Activated CD4-positive, alpha-beta memory T cell treated with anti-CD3 and anti-CD28 coated beads, Interleukin-2, amount 10 ng/mL, durations not matched to agents 7 days and 5 days (primary cell): ENCODE data around the gene CARM1. TPM values are rescaled to one million over a fixed set of nuclear protein-coding genes. Genes with fewer than 3 reads are reported as not detected.
A peak's percentile ranks its signal among the peaks of the same experiment; 100 is the strongest.

Experiments
- CTCF ChIA-PET: fragments of 350-600 bp; sonication (Branson Sonifier 250); formaldehyde crosslinking; loops from one replicate; lab custom pipeline; 2021; ENCODE audit warnings: antibody characterized with exemption, inconsistent platforms; lab: Charles Lee
- POLR2A ChIA-PET: fragments of 350-600 bp; sonication (Branson Sonifier 250); formaldehyde crosslinking; loops from one replicate; lab custom pipeline; 2021; ENCODE audit warnings: antibody characterized with exemption; lab: Charles Lee
- DNase-seq: peaks from one replicate; pipeline ENCODE4 v3.0.0-alpha.2; 2020
- H3K27ac Mint-ChIP-seq: one replicate; pipeline ENCODE4 v1.8.0; 2021; ENCODE audit warnings: mild to moderate bottlenecking, mixed read lengths
- H3K27me3 Mint-ChIP-seq: one replicate; pipeline ENCODE4 v1.8.0; 2021; ENCODE audit warnings: mixed read lengths
- H3K36me3 Mint-ChIP-seq: one replicate; pipeline ENCODE4 v1.8.0; 2021; ENCODE audit warnings: low read depth, mixed read lengths
- H3K4me1 Mint-ChIP-seq: one replicate; pipeline ENCODE4 v1.8.0; 2021; ENCODE audit warnings: mixed read lengths
- H3K4me3 Mint-ChIP-seq: one replicate; pipeline ENCODE4 v1.8.0; 2021; ENCODE audit warnings: mild to moderate bottlenecking, mixed read lengths
- H3K9me3 Mint-ChIP-seq: one replicate; pipeline ENCODE4 v1.8.0; 2021; ENCODE audit warnings: mixed read lengths
- total RNA-seq, 2 experiments: library from RNA; stranded (reverse); gene quantifications; one replicate each; pipeline ENCODE4 v1.2.3, GENCODE V29; 2021

Gene CARM1
- total RNA-seq, 2 experiments from 2014 or later, result 39.3 to 40.2 TPM

GRCh38 chr19:10919352-10920287 lies 48.3 kb downstream of the CARM1 start:
- H3K9me3 Mint-ChIP-seq, result no peaks in the 10 kb centered on the region
- no peaks in the 10 kb centered on the region for H3K27me3 Mint-ChIP-seq
- DNase-seq, result no peak
- H3K4me1 Mint-ChIP-seq, result no peaks in the 10 kb centered on the region
- no peak overlapping the region for H3K27ac Mint-ChIP-seq
- POLR2A ChIA-PET, result no interaction called here
- H3K36me3 Mint-ChIP-seq, result peaks cover 2% of the 10 kb centered on the region
- H3K4me3 Mint-ChIP-seq, result no peak overlapping the region
- CTCF ChIA-PET, result no interaction called here

GRCh38 chr19:10920288-10920655 lies 48.9 kb downstream of the CARM1 start:
- Mint-ChIP-seq H3K4me3 (no peak overlapping the region), H3K4me1 (no peaks in the 10 kb centered on the region), H3K9me3 (no peaks in the 10 kb centered on the region), H3K27ac (no peak overlapping the region), H3K36me3 (peaks cover 4% of the 10 kb centered on the region), H3K27me3 (no peaks in the 10 kb centered on the region)
- ChIA-PET POLR2A (no interaction called here), CTCF (no interaction called here)
- no peak for DNase-seq

GRCh38 chr19:10920781-10921180 lies 49.4 kb downstream of the CARM1 start:
- H3K27ac Mint-ChIP-seq, result no peak overlapping the region
- no peaks in the 10 kb centered on the region for H3K9me3 Mint-ChIP-seq
- ChIA-PET CTCF (no interaction called here), POLR2A (no interaction called here)
- no peak overlapping the region for H3K4me3 Mint-ChIP-seq
- H3K27me3 Mint-ChIP-seq, result no peaks in the 10 kb centered on the region
- peaks cover 7% of the 10 kb centered on the region for H3K36me3 Mint-ChIP-seq
- DNase-seq, result no peak
- H3K4me1 Mint-ChIP-seq, result no peaks in the 10 kb centered on the region

- ChIA-PET CTCF (no interaction called here), POLR2A (no interaction called here)
- Mint-ChIP-seq H3K27ac (no peak overlapping the region), H3K27me3 (no peaks in the 10 kb centered on the region), H3K4me3 (no peak overlapping the region), H3K4me1 (no peaks in the 10 kb centered on the region), H3K9me3 (no peaks in the 10 kb centered on the region), H3K36me3 (peaks cover 7% of the 10 kb centered on the region)
- no peak for DNase-seq
Observed at GRCh38 chr19:10921199-10921909, 50.0 kb downstream of the CARM1 start.

GRCh38 chr19:10921910-10922637 lies 50.7 kb downstream of the CARM1 start:
- ChIA-PET CTCF (no interaction called here), POLR2A (no interaction called here)
- no peak for DNase-seq
- Mint-ChIP-seq H3K9me3 (no peaks in the 10 kb centered on the region), H3K36me3 (peaks cover 7% of the 10 kb centered on the region), H3K4me3 (no peak overlapping the region), H3K4me1 (peaks cover under 1% of the 10 kb centered on the region), H3K27ac (no peak overlapping the region), H3K27me3 (no peaks in the 10 kb centered on the region)

- peaks cover 7% of the 10 kb centered on the region for H3K36me3 Mint-ChIP-seq
- no peaks in the 10 kb centered on the region for H3K27me3 Mint-ChIP-seq
- POLR2A ChIA-PET, result no interaction called here
- no peaks in the 10 kb centered on the region for H3K9me3 Mint-ChIP-seq
- H3K4me1 Mint-ChIP-seq, result peaks cover 6% of the 10 kb centered on the region
- H3K4me3 Mint-ChIP-seq, result no peak overlapping the region
- CTCF ChIA-PET, result no interaction called here
- DNase-seq, result no peak
- no peak overlapping the region for H3K27ac Mint-ChIP-seq
Observed at GRCh38 chr19:10922638-10923014, 51.3 kb downstream of the CARM1 start.

- no peak for DNase-seq
- CTCF ChIA-PET, result no interaction called here
- Mint-ChIP-seq H3K36me3 (peaks cover 7% of the 10 kb centered on the region), H3K27me3 (no peaks in the 10 kb centered on the region), H3K9me3 (no peaks in the 10 kb centered on the region), H3K4me3 (no peak overlapping the region), H3K4me1 (peaks cover 12% of the 10 kb centered on the region), H3K27ac (no peak overlapping the region)
- POLR2A ChIA-PET, result no interaction called here
Observed at GRCh38 chr19:10923260-10924112, 52.1 kb downstream of the CARM1 start.

GRCh38 chr19:10924597-10924996 lies 53.2 kb downstream of the CARM1 start:
- H3K36me3 Mint-ChIP-seq, result peaks cover 11% of the 10 kb centered on the region
- peaks cover 17% of the 10 kb centered on the region for H3K4me1 Mint-ChIP-seq
- H3K9me3 Mint-ChIP-seq, result no peaks in the 10 kb centered on the region
- H3K27me3 Mint-ChIP-seq, result no peaks in the 10 kb centered on the region
- no peak overlapping the region for H3K27ac Mint-ChIP-seq
- H3K4me3 Mint-ChIP-seq, result no peak overlapping the region
- ChIA-PET CTCF (no interaction called here), POLR2A (no interaction called here)
- DNase-seq, result no peak

- no peaks in the 10 kb centered on the region for H3K9me3 Mint-ChIP-seq
- peaks cover 32% of the 10 kb centered on the region for H3K4me1 Mint-ChIP-seq
- ChIA-PET CTCF (interaction anchor here (0.5 to 1.2 kb wide), 5 partner anchors 9 to 92 kb away, joined by 3 to 7 read pairs (median 3); partner anchors contain the start of gene TMED1), POLR2A (no interaction called here)
- peak overlapping the region; percentile 94 for H3K4me3 Mint-ChIP-seq
- H3K27ac Mint-ChIP-seq, result peak overlapping the region; percentile 85
- no peaks in the 10 kb centered on the region for H3K27me3 Mint-ChIP-seq
- peaks cover 19% of the 10 kb centered on the region for H3K36me3 Mint-ChIP-seq
- DNase-seq, result no peak
Observed at GRCh38 chr19:10927730-10928562, 56.6 kb downstream of the CARM1 start.

GRCh38 chr19:10928563-10929401 lies 57.4 kb downstream of the CARM1 start, which contains the start of the genes TIMM29 and YIPF2:
TIMM29 (plus strand) TSS chr19:10928811; CDS start chr19:10928823, 12 bp downstream.
YIPF2 (minus strand) TSS chr19:10928639; CDS start chr19:10928410, 229 bp downstream.
- H3K27me3 Mint-ChIP-seq, result no peaks in the 10 kb centered on the region
- peak within 1 kb of the TSS; percentile 94 for H3K4me3 Mint-ChIP-seq
- peaks cover 19% of the 10 kb centered on the region for H3K36me3 Mint-ChIP-seq
- peaks cover 32% of the 10 kb centered on the region for H3K4me1 Mint-ChIP-seq
- ChIA-PET CTCF (interaction anchor here (1.5 to 3.7 kb wide), 2 partner anchors 13 to 65 kb away, joined by 3 to 19 read pairs; no protein-coding TSS in a partner anchor), POLR2A (no interaction called here)
- no peaks in the 10 kb centered on the region for H3K9me3 Mint-ChIP-seq
- H3K27ac Mint-ChIP-seq, result peak within 1 kb of the TSS; percentile 85
- DNase-seq, result peak; percentile 93

- Mint-ChIP-seq H3K4me1 (peaks cover 32% of the 10 kb centered on the region), H3K36me3 (peaks cover 19% of the 10 kb centered on the region), H3K27me3 (no peaks in the 10 kb centered on the region), H3K27ac (peak overlapping the region; percentile 58), H3K9me3 (no peaks in the 10 kb centered on the region), H3K4me3 (peak overlapping the region; percentile 94)
- ChIA-PET POLR2A (interaction anchor here (1.1 kb wide), 1 partner anchor 31 kb away, joined by 3 read pairs; the partner anchor contains the start of gene SMARCA4), CTCF (interaction anchor here (0.6 to 3.7 kb wide), 5 partner anchors 13 to 65 kb away, joined by 3 to 19 read pairs (median 3); no protein-coding TSS in a partner anchor)
- DNase-seq, result no peak
Observed at GRCh38 chr19:10929402-10929794, 58.0 kb downstream of the CARM1 start.
